NOMO-1 (cell line): ENCODE measurements around the gene CIAO1.
A peak's percentile ranks its signal among the peaks of the same experiment; 100 is the strongest.
"Not testable (repeated sequence)": the region's sequence is repeated elsewhere in the genome, so short reads cannot be mapped to it uniquely, and the experiment has no call there.

ENCODE experiments used
- DNase-seq, 2 experiments: peaks; one replicate each; lab custom pipeline; 2025; ENCODE audit not compliant: unreplicated experiment in 2 of 2; lab: John Stamatoyannopoulos, UW

Gene CIAO1

GRCh38 chr2:96274355-96275056 is 8.5 kb downstream of the CIAO1 start:
- no peak for DNase-seq

GRCh38 chr2:96276787-96277499 is 10.9 kb downstream of the CIAO1 start:
- DNase-seq, result no peak

GRCh38 chr2:96287273-96287856 is 21.3 kb downstream of the CIAO1 start:
- DNase-seq, result no peak

GRCh38 chr2:96291751-96292150 is 25.7 kb downstream of the CIAO1 start:
- no peak for DNase-seq

- DNase-seq, result not testable (repeated sequence)
These were observed 28.2 kb downstream of the CIAO1 start for GRCh38 chr2:96294271-96294670.

GRCh38 chr2:96296925-96297324 is 30.9 kb downstream of the CIAO1 start:
- DNase-seq, result no peak

- DNase-seq, result no peak
These were observed 35.8 kb downstream of the CIAO1 start for GRCh38 chr2:96301865-96302264.

- DNase-seq, result no peak
These were observed 38.6 kb downstream of the CIAO1 start for GRCh38 chr2:96304606-96305005.

- peak; percentile 87 to 94 for DNase-seq
These were observed 39.3 kb downstream of the CIAO1 start, which contains the start of gene SNRNP200 for GRCh38 chr2:96305091-96305978. Gene SNRNP200, minus strand, starts transcription at chr2:96305546. Its CDS starts 109 bp downstream, at chr2:96305437.

- no peak for DNase-seq
These were observed 39.9 kb downstream of the CIAO1 start for GRCh38 chr2:96305979-96306308.

- no peak for DNase-seq
These were observed 40.3 kb downstream of the CIAO1 start for GRCh38 chr2:96306370-96306769.

GRCh38 chr2:96308248-96308647 is 42.2 kb downstream of the CIAO1 start:
- DNase-seq, result no peak

- no peak for DNase-seq
These were observed 49.0 kb downstream of the CIAO1 start for GRCh38 chr2:96315005-96315399.

- DNase-seq, result no peak
These were observed 49.5 kb downstream of the CIAO1 start for GRCh38 chr2:96315400-96316071.

- no peak for DNase-seq
These were observed 51.0 kb downstream of the CIAO1 start for GRCh38 chr2:96316999-96317398.

- no peak for DNase-seq
These were observed 51.6 kb downstream of the CIAO1 start for GRCh38 chr2:96317584-96317997.

GRCh38 chr2:96318723-96319122 is 52.7 kb downstream of the CIAO1 start:
- no peak for DNase-seq

- no peak for DNase-seq
These were observed 53.4 kb downstream of the CIAO1 start for GRCh38 chr2:96319396-96319795.

- no peak for DNase-seq
These were observed 54.3 kb downstream of the CIAO1 start for GRCh38 chr2:96320326-96320725.
